ENCODE measurements around the gene PPM1L.

PPM1L gene

GRCh38 chr3:160857476-160858119, 101.6 kb downstream of the PPM1L start:
- DNase-seq: no peak

- DNase-seq: no peak
Observed at GRCh38 chr3:160860346-160860745, 104.3 kb downstream of the PPM1L start.

- no peak for DNase-seq
Observed at GRCh38 chr3:160869825-160870224, 113.8 kb downstream of the PPM1L start.

- no peak for DNase-seq
Observed at GRCh38 chr3:160870327-160870726, 114.3 kb downstream of the PPM1L start.

DNA sequence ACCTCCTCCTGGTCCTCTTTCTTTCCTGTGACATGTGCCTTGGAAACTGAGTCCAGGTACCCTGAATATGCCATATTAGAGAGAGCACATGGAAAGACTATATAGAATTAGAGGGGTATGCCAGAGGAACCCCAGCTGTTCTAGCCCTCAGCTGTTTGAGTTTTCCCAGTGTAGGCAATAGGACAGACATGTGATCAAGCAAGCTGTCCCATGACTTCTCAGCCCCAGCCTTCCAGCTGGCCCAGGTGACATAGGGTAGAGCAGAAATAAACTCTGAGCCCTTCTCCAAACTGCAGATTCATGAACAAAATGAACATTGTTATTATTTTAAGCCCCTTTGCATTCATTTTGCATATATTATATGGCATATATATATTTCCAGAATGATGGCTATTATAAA, 118.7 kb downstream of the PPM1L start:
- DNase-seq: no peak

GRCh38 chr3:160876643-160877042, 120.6 kb downstream of the PPM1L start:
- DNase-seq: no peak

GRCh38 chr3:160879859-160880258, 123.8 kb downstream of the PPM1L start:
- no peak for DNase-seq

- DNase-seq: no peak
Observed at GRCh38 chr3:160883373-160883772, 127.3 kb downstream of the PPM1L start.

- DNase-seq: no peak
Observed at GRCh38 chr3:160885791-160886286, 129.8 kb downstream of the PPM1L start.

GRCh38 chr3:160886421-160886820, 130.4 kb downstream of the PPM1L start:
- no peak for DNase-seq

- no peak for DNase-seq
Observed at GRCh38 chr3:160893207-160893606, 137.2 kb downstream of the PPM1L start.

GRCh38 chr3:160904691-160905090, 148.7 kb downstream of the PPM1L start:
- DNase-seq: no peak

DNA sequence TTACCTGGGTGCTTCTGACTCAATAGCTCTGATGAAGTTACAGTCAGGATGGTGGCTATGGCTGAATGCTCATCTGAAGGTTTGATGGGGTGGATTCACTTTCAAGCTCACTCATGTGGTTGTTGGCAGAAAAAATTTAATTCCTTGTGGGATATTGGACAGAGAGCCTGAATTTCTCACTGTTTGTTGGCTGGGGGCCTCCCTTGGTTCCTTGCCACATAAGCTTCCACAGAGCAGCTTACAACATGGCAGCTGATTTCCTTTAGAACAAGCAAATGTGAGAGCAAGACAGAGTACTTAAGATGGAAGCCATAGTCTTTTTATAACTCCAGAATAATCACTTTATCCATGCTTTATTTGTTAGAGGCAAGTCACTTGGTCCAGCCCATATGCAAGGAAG, 150.6 kb downstream of the PPM1L start:
- DNase-seq: no peak

- DNase-seq: no peak
Observed at GRCh38 chr3:160909917-160910316, 153.9 kb downstream of the PPM1L start.

- DNase-seq: no peak
Observed at GRCh38 chr3:160911411-160911810, 155.4 kb downstream of the PPM1L start.

DNA sequence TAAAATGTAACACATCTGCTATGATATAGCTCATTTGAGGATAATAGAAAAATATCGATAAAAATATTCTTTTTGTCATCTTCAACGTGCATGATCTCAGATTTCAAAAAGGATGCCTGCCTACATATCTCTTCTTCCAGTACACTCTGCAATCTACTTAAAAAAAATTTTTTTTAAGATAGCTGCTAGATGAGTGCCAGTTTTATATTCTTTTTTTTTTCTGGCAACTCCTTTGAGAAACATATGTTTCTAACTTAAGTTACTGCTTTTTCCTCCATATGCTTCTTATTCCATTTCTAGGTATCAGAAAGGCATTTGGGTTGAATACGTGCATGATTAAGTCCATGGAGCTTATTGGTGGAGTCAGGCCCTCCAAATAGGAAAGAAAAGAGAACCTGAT, 160.4 kb downstream of the PPM1L start:
- no peak for DNase-seq

GRCh38 chr3:160919942-160920341, 163.9 kb downstream of the PPM1L start:
- no peak for DNase-seq

- no peak for DNase-seq
Observed at GRCh38 chr3:160921020-160921635, 165.1 kb downstream of the PPM1L start.

GRCh38 chr3:160924776-160925175, 168.7 kb downstream of the PPM1L start:
- no peak for DNase-seq

GRCh38 chr3:160927620-160928019, 171.6 kb downstream of the PPM1L start:
- no peak for DNase-seq

DNA sequence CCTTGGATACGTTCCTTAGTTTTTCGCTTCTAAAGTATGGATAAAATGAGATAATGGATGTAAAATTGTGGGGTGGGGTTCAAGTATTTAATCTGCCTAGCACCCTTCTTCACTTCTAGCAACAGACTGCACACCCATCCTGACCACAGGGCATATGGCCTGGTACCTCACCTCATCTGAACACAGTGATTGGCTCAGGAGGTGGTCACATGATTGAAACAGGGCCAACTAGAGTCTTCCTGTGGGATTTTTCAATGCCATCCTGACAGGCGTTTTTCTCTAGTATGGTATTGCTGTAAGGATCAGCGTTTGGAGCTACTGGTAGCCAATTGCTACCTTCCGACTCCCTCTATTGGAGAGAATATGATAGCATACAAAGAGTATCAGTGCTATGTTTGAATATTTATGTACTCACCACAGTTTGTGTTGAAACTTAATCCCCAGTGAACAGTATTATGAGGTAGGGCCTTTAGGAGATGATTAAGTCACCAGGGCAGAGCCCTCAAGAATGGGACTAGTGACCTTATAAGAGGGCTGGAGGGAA, 172.2 kb downstream of the PPM1L start:
- DNase-seq: no peak

DNA sequence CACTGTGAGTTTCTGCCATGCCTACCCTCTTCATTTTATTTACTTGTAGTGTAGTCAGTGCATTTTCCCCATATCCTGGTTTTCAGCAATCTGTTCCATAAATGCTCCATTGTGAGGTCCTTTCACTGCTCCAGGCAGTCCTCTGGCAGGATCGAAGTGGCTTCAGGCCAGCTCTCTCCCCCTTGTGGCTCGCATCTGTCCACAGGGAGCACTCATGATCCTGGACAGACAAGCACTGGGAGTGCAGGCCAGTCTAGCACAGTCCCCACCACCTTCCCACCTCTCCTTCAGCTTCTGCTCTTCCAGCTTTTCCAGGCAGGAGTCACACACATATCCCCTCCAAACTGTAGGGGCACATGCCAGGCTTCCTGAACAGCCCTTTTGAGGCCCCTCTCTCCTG, 173.6 kb downstream of the PPM1L start:
- no peak for DNase-seq

DNA sequence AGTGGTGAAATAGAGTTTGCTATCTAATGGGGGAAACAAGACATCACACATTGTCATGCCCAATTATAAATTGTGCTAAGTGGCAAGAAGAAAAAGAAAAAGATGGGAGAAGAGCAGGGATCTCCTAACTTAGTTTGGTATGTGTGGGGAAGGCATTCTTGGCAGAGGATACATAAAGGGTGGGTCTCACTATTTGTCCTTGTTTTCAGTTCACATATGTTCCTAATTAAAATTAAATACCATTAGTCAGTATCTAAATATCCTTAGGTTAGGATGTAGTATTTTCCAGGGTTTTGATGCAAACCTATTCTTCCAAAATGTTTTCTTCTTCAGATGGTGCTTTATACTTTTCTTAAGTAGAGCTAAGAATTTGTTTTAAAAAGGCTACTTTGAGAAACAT, 175.4 kb downstream of the PPM1L start:
- no peak for DNase-seq

- DNase-seq: no peak
Observed at GRCh38 chr3:160935413-160936095, 179.5 kb downstream of the PPM1L start.

All from activated gamma-delta T cell treated with Interleukin-2 at 50 U/mL for 16 hours (primary cell).